HepG2 (cell line): ENCODE data around the gene SLC10A1. TPM values are rescaled to one million over a fixed set of nuclear protein-coding genes. Genes with fewer than 3 reads are reported as not detected.
A peak's percentile ranks its signal among the peaks of the same experiment; 100 is the strongest.

Experiments used
- ATAC-seq: fragments of 200-7000 bp; cut with Tn5 transposase; 3 replicates; pipeline ENCODE4 v1.9.1; 2020; ENCODE audit warnings: mild to moderate bottlenecking, moderate library complexity
- BruUV-seq: library from RNA; stranded (reverse); fragments of 400-500 nt; replicated peaks from 2 replicates; lab custom pipeline; 2021; lab: Mats Ljungman, UMichigan
- CTCF ChIA-PET: fragments of 300-600 bp; formaldehyde crosslinking; extraction: SDS; loops from one replicate; lab custom pipeline; 2021; ENCODE audit warnings: low total read pairs, inconsistent platforms, low intra/inter-chr PET ratio; lab: Yijun Ruan, JAX
- POLR2A ChIA-PET: fragments of 350-600 bp; sonication (Branson Sonifier 250); formaldehyde crosslinking; loops from one replicate; lab custom pipeline; 2020; ENCODE audit warnings: antibody characterized with exemption, inconsistent platforms; lab: Yijun Ruan, JAX
- DNase-seq: peaks from one replicate; pipeline ENCODE4 v3.0.0-alpha.2; 2015; ENCODE audit warnings: low spot score
- FAIRE-seq: peaks from 3 replicates; lab custom pipeline; 2011; peaks lifted over from hg19 to GRCh38; lab: Jason Lieb, UNC
- H2AFZ ChIP-seq: one replicate; pipeline ENCODE4 v1.6.1; 2011; ENCODE audit warnings: low read length, inconsistent platforms
- H3K27ac ChIP-seq: fragments of 300-600 bp; 3 replicates; pipeline ENCODE4 v1.8.0; 2011; ENCODE audit warnings: mixed run types, mild to moderate bottlenecking, mixed read lengths, low read length, inconsistent platforms; ENCODE audit not compliant: insufficient read depth; ENCODE audit errors: extremely low read length
- H3K27me3 ChIP-seq, 2 experiments: fragments of 200-600 bp in 1 of 2; 2 replicates in 1 of 2; 3 replicates in 1 of 2; pipeline versions ENCODE4 v1.6.0 to v1.8.0; 2011; ENCODE audit warnings: low read length in 2 of 2, mild to moderate bottlenecking in 2 of 2, moderate library complexity in 2 of 2, inconsistent platforms in 1 of 2; ENCODE audit not compliant: insufficient read depth in 2 of 2, control insufficient read depth in 1 of 2
- H3K36me3 ChIP-seq, 2 experiments: fragments of 200-600 bp in 1 of 2; replicated peaks in 1 of 2; 2 replicates in 1 of 2; 3 replicates in 1 of 2; pipeline versions ENCODE4 v1.5.1 to v1.8.0; 2011; ENCODE audit warnings: low read length in 2 of 2, inconsistent platforms in 1 of 2; ENCODE audit not compliant: insufficient read depth in 2 of 2, control insufficient read depth in 1 of 2
- H3K4me1 ChIP-seq: 2 replicates; pipeline ENCODE4 v1.5.1; 2012; ENCODE audit warnings: low read length, inconsistent platforms; ENCODE audit not compliant: insufficient read depth
- H3K4me2 ChIP-seq: 2 replicates; pipeline ENCODE4 v1.6.0; 2011; ENCODE audit warnings: low read depth, low read length, inconsistent platforms
- H3K4me3 ChIP-seq, 3 experiments: fragments of 200-600 bp in 1 of 3; sonication (generic), shearing (Covaris generic) in 1 of 3; replicated peaks in 1 of 3; 2 replicates each; pipeline ENCODE4 v1.5.1; 2011 to 2016; ENCODE audit warnings: low read length in 3 of 3, inconsistent platforms in 2 of 3, low read depth in 2 of 3, mild to moderate bottlenecking in 2 of 3, control low read depth in 1 of 3, mixed read lengths in 1 of 3; ENCODE audit not compliant: insufficient read depth in 1 of 3
- H3K79me2 ChIP-seq: one replicate; pipeline ENCODE4 v1.6.1; 2011; ENCODE audit warnings: low read length, inconsistent platforms; ENCODE audit not compliant: insufficient read depth
- H3K9ac ChIP-seq: 2 replicates; pipeline ENCODE4 v1.6.0; 2011; ENCODE audit warnings: mild to moderate bottlenecking, low read depth, low read length, inconsistent platforms; ENCODE audit not compliant: insufficient read depth
- H3K9me3 ChIP-seq: 2 replicates; pipeline ENCODE4 v1.5.1; 2012; ENCODE audit warnings: mild to moderate bottlenecking, low read length
- H4K20me1 ChIP-seq: 2 replicates; pipeline ENCODE4 v1.6.0; 2011; ENCODE audit warnings: inconsistent platforms, mild to moderate bottlenecking, low read length, moderate library complexity; ENCODE audit not compliant: insufficient read depth
- ARHGAP35 ChIP-seq: sonication (generic); formaldehyde crosslinking; IDR thresholded peaks from 2 replicates; pipeline ENCODE4 v1.9.0; 2022; ENCODE audit warnings: mild to moderate bottlenecking, inconsistent platforms, moderate library complexity, missing genetic modification reagents, borderline replicate concordance
- CENPT ChIP-seq: sonication (generic); formaldehyde crosslinking; IDR thresholded peaks from 2 replicates; pipeline ENCODE4 v1.8.0; 2022; ENCODE audit warnings: low read depth, mild to moderate bottlenecking, moderate library complexity, missing genetic modification reagents
- FIP1L1 ChIP-seq: fragments of 200-400 bp; formaldehyde crosslinking; IDR thresholded peaks from 2 replicates; pipeline ENCODE4 v1.6.1; 2018; ENCODE audit warnings: low read depth, mild to moderate bottlenecking, low read length, moderate library complexity, borderline replicate concordance; ENCODE audit not compliant: insufficient read depth
- KDM5A ChIP-seq: fragments of 200-600 bp; sonication (generic); IDR thresholded peaks from 2 replicates; pipeline ENCODE4 v1.7.0; 2018; ENCODE audit warnings: antibody characterized with exemption, mild to moderate bottlenecking, low read length, borderline replicate concordance
- NBN ChIP-seq: fragments of 450-650 bp; conservative IDR thresholded peaks from 2 replicates; pipeline ENCODE4 v1.6.1; 2017
- NCOR1 ChIP-seq: fragments of 200-600 bp; sonication (generic); IDR thresholded peaks from 2 replicates; pipeline ENCODE4 v1.7.0; 2017; ENCODE audit warnings: antibody characterized with exemption, low read length, borderline replicate concordance
- NFYC ChIP-seq: IDR thresholded peaks from 2 replicates; pipeline ENCODE4 v1.6.1; 2016; ENCODE audit warnings: missing genetic modification reagents, missing compliant biosample characterization
- PATZ1 ChIP-seq: sonication (generic); formaldehyde crosslinking; IDR thresholded peaks from 2 replicates; pipeline ENCODE4 v1.4.0; 2020; ENCODE audit warnings: missing genetic modification reagents
- PRDM4 ChIP-seq: sonication (generic); formaldehyde crosslinking; IDR thresholded peaks from 2 replicates; pipeline ENCODE4 v1.9.0; 2021; ENCODE audit warnings: missing genetic modification reagents, borderline replicate concordance
- SP140L ChIP-seq: sonication (generic); formaldehyde crosslinking; IDR thresholded peaks from 2 replicates; pipeline ENCODE4 v1.4.0; 2020; ENCODE audit warnings: missing genetic modification reagents, borderline replicate concordance
- SSRP1 ChIP-seq: IDR thresholded peaks from 2 replicates; pipeline ENCODE4 v1.6.1; 2016; ENCODE audit warnings: control low read depth
- SUZ12 ChIP-seq: fragments of 150-350 bp; IDR thresholded peaks from 2 replicates; pipeline ENCODE4 v1.6.1; 2014; ENCODE audit warnings: low read depth, low read length
- ZNF564 ChIP-seq: sonication (generic); formaldehyde crosslinking; IDR thresholded peaks from 2 replicates; pipeline ENCODE4 v1.8.1; 2023; ENCODE audit warnings: mild to moderate bottlenecking, missing genetic modification reagents
- WGBS: methylation state at CpG from one replicate; pipeline ENCODE4 v1.1.6; 2017; ENCODE audit warnings: low lambda C conversion rate; 5-methylcytosine and 5-hydroxymethylcytosine counted together
- in situ Hi-C: cut with HindIII; loops from 2 replicates; pipeline ENCODE4 v1.10.0; 2017; ENCODE audit warnings: low pct_unique_long_range_greater_than_20kb; ENCODE audit not compliant: extremely low pct_ligation_motif_present
- intact Hi-C: fragments of 100-400 bp; cut with micrococcal nuclease; formaldehyde crosslinking; loops from one replicate; pipeline ENCODE4 v1.10.0; 2022; ENCODE audit not compliant: unreplicated experiment
- polyA plus RNA-seq, 8 experiments: library from polyadenylated mRNA; depleted of rRNA in 3 of 8; stranded (reverse) in 7 of 8; unstranded in 1 of 8; fragments of >200 nt; fragmentation: Illumina TruSeq in 4 of 8; extraction: Trizol in 4 of 8; gene quantifications; 2 replicates each; pipeline versions ENCODE4 v1.2.1 to v1.2.3, GENCODE V29; 2011 to 2016; ENCODE audit warnings: low read depth in 4 of 8, missing spikeins in 1 of 8, mixed read lengths in 1 of 8; ENCODE audit not compliant: insufficient read depth in 1 of 8
- total RNA-seq, 5 experiments: library from RNA; depleted of rRNA; stranded (reverse); fragments of >200 nt; fragmentation: Illumina TruSeq; extraction: Trizol; gene quantifications; 2 replicates each; pipeline ENCODE4 v1.2.3, GENCODE V29; 2016; ENCODE audit warnings: low read depth in 1 of 5
- TF ChIP-seq, protein P1 (sequence below): IDR thresholded peaks from 2 replicates; pipeline ENCODE4 v1.6.1; 2016

Gene SLC10A1
- total and polyA plus RNA-seq, 2 of the 13 experiments (the other 11 are each of a cell fraction or from before 2014, with no cell fraction given), result 0.17 TPM; not detected in 1

GRCh38 chr14:69804902-69805301 lies 7.9 kb upstream of the SLC10A1 start:
- no TSS peak for BruUV-seq
- no peak overlapping the region for H3K9ac ChIP-seq

DNA sequence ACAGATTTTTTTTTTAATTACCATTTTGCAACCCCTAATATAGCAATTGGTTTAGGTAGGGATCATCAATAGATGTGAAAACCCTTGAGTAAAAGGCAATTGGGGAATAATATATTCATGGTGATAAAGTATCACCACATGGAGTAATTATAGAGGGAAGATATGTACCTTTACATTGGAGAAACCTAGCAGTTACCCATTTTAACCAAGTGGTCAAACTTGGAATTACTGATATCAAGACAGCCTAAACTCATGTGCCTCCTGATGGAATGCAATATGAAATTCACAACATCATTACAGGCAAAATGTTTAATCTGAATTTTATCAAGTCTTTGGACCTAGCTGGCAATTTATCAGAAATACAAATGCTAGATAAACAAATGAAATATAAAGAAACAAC lies 6.7 kb upstream of the SLC10A1 start:
- ChIA-PET POLR2A (no interaction called here), CTCF (no interaction called here)
- Histone ChIP-seq H3K36me3 (no peaks in the 10 kb centered on the region), H4K20me1 (no peaks in the 10 kb centered on the region), H3K27ac (no peak overlapping the region), H3K4me2 (no peak overlapping the region), H3K79me2 (no peaks in the 10 kb centered on the region), H3K4me1 (peaks cover 36% of the 10 kb centered on the region), H3K9me3 (no peaks in the 10 kb centered on the region), H2AFZ (no peak overlapping the region), H3K27me3 (no peaks in the 10 kb centered on the region), H3K9ac (no peak overlapping the region), H3K4me3 (no peak overlapping the region)
- ATAC-seq (peak; percentile 65), DNase-seq (no peak), FAIRE-seq (no peak)
- in situ Hi-C loops (no loop called here), intact Hi-C loops (no loop called here)
- TF ChIP-seq SUZ12 (no peak), PATZ1 (CRISPR knock-in tag) (no peak), PRDM4 (CRISPR knock-in tag) (no peak), SSRP1 (no peak), NFYC (CRISPR knock-in tag) (no peak), CENPT (CRISPR knock-in tag) (no peak), KDM5A (no peak), SP140L (CRISPR knock-in tag) (no peak)
- no TSS peak for BruUV-seq

More at GRCh38 chr14:69804902-69805301, 7.9 kb upstream of the SLC10A1 start:
- TF ChIP-seq, protein P1, sequence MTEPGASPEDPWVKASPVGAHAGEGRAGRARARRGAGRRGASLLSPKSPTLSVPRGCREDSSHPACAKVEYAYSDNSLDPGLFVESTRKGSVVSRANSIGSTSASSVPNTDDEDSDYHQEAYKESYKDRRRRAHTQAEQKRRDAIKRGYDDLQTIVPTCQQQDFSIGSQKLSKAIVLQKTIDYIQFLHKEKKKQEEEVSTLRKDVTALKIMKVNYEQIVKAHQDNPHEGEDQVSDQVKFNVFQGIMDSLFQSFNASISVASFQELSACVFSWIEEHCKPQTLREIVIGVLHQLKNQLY, result no peak
- no peak for TF ChIP-seq NBN
- TF ChIP-seq ZNF564, result peak; percentile 92
- TF ChIP-seq FIP1L1, result no peak
- no peak for TF ChIP-seq NCOR1
- no peak for TF ChIP-seq ARHGAP35 (CRISPR knock-in tag)
- Histone ChIP-seq H3K27me3 (no peaks in the 10 kb centered on the region), H3K36me3 (no peaks in the 10 kb centered on the region), H3K9me3 (no peaks in the 10 kb centered on the region), H3K4me1 (peaks cover 48% of the 10 kb centered on the region), H3K27ac (no peak overlapping the region), H3K79me2 (no peaks in the 10 kb centered on the region), H2AFZ (no peak overlapping the region), H4K20me1 (no peaks in the 10 kb centered on the region), H3K4me2 (no peak overlapping the region), H3K4me3 (no peak overlapping the region)
- ChIA-PET CTCF (no interaction called here), POLR2A (no interaction called here)
- in situ Hi-C loops (no loop called here), intact Hi-C loops (no loop called here)
- WGBS, result 85% methylated on average over 2 of the region's 2 CpGs
- DNase-seq (no peak), ATAC-seq (no peak), FAIRE-seq (no peak)
